Mesendoderm (in vitro differentiated cells): ENCODE results near the gene ATP1A4.
A peak's percentile ranks its signal among the peaks of the same experiment; 100 is the strongest.

Experiments used
- DNase-seq: peaks from one replicate; pipeline ENCODE4 v3.0.0; 2013
- H2AK5ac ChIP-seq: 2 replicates; pipeline ENCODE4 v1.6.1; 2013; ENCODE audit warnings: low read length, inconsistent platforms
- H2BK120ac ChIP-seq: 2 replicates; pipeline ENCODE4 v1.6.1; 2013; ENCODE audit warnings: low read depth, mild to moderate bottlenecking, low read length, moderate library complexity, mixed read lengths
- H2BK15ac ChIP-seq: replicated peaks from 2 replicates; pipeline ENCODE4 v1.6.1; 2013; ENCODE audit warnings: low read depth, mild to moderate bottlenecking, moderate library complexity
- H2BK5ac ChIP-seq: 2 replicates; pipeline ENCODE4 v1.6.1; 2013; ENCODE audit warnings: low read length, inconsistent platforms
- H3K18ac ChIP-seq: 2 replicates; pipeline ENCODE4 v1.6.1; 2013; ENCODE audit warnings: mild to moderate bottlenecking, low read length, mixed read lengths
- H3K23ac ChIP-seq: one replicate; pipeline ENCODE4 v1.6.1; 2013; ENCODE audit warnings: low read length
- H3K27ac ChIP-seq: 2 replicates; pipeline ENCODE4 v1.5.1; 2013; ENCODE audit warnings: low read depth, mild to moderate bottlenecking, inconsistent platforms, low read length, moderate library complexity
- H3K27me3 ChIP-seq: 2 replicates; pipeline ENCODE4 v1.6.1; 2013; ENCODE audit warnings: low read length, control low read depth, mild to moderate bottlenecking, inconsistent platforms; ENCODE audit not compliant: insufficient read depth, poor library complexity
- H3K36me3 ChIP-seq: 2 replicates; pipeline ENCODE4 v1.6.1; 2013; ENCODE audit warnings: low read length, inconsistent platforms; ENCODE audit not compliant: control insufficient read depth, insufficient read depth
- H3K4ac ChIP-seq: one replicate; pipeline ENCODE4 v1.6.1; 2013; ENCODE audit warnings: low read depth, mild to moderate bottlenecking, low read length, moderate library complexity
- H3K4me1 ChIP-seq: 2 replicates; pipeline ENCODE4 v1.6.1; 2013; ENCODE audit warnings: low read depth, low read length, inconsistent platforms; ENCODE audit not compliant: control insufficient read depth
- H3K4me2 ChIP-seq: 2 replicates; pipeline ENCODE4 v1.6.1; 2013; ENCODE audit warnings: low read length
- H3K4me3 ChIP-seq: 2 replicates; pipeline ENCODE4 v1.5.1; 2013; ENCODE audit warnings: mild to moderate bottlenecking, low read length
- H3K56ac ChIP-seq: one replicate; pipeline ENCODE4 v1.6.1; 2013; ENCODE audit warnings: low read length
- H3K79me1 ChIP-seq: 2 replicates; pipeline ENCODE4 v1.6.1; 2013; ENCODE audit warnings: low read length, inconsistent platforms
- H3K79me2 ChIP-seq: 2 replicates; pipeline ENCODE4 v1.6.1; 2013; ENCODE audit warnings: mild to moderate bottlenecking, low read length; ENCODE audit not compliant: control insufficient read depth, insufficient read depth
- H3K9ac ChIP-seq: 2 replicates; pipeline ENCODE4 v1.6.1; 2013; ENCODE audit warnings: low read length, inconsistent platforms
- H4K5ac ChIP-seq: one replicate; pipeline ENCODE4 v1.6.1; 2013; ENCODE audit warnings: low read length
- H4K8ac ChIP-seq: one replicate; pipeline ENCODE4 v1.6.1; 2013; ENCODE audit warnings: low read depth, mild to moderate bottlenecking, control low read depth, low read length, moderate library complexity
- WGBS: extraction: QIAGEN DNeasy Blood & Tissue Kit; methylation state at CpG from one replicate; pipeline ENCODE4 v1.1.7; 2013; ENCODE audit warnings: low lambda C conversion rate, missing lambda C conversion rate; ENCODE audit not compliant: insufficient coverage; ENCODE audit errors: extremely low coverage; 5-methylcytosine and 5-hydroxymethylcytosine counted together

Gene ATP1A4

DNA sequence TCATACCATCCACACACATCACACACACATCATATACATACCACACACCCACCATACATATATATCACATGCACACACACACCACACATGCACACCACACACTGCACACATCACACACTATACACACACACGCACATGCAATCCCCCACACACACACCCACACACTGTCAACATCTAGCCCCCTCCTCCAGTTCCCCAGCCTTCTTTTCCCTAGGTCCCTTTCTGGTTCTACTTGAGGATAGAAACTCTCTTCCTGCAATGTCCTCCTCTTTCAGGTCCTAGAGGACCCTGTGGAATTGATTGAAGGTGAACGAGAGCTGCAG lies 43.3 kb downstream of the ATP1A4 start:
- no peak overlapping the region for H3K4me3 ChIP-seq
- no peak overlapping the region for H4K5ac ChIP-seq
- no peak overlapping the region for H4K8ac ChIP-seq
- DNase-seq = no peak
- H3K56ac ChIP-seq = no peak overlapping the region
- H3K23ac ChIP-seq = no peak overlapping the region
- no peak overlapping the region for H2BK15ac ChIP-seq
- no peaks in the 10 kb centered on the region for H3K36me3 ChIP-seq
- H3K18ac ChIP-seq = no peak overlapping the region
- H3K79me2 ChIP-seq = no peaks in the 10 kb centered on the region
- no peak overlapping the region for H3K4ac ChIP-seq
- no peaks in the 10 kb centered on the region for H3K79me1 ChIP-seq
- no peaks in the 10 kb centered on the region for H3K27me3 ChIP-seq
- H3K4me1 ChIP-seq = peaks cover 33% of the 10 kb centered on the region
- no peak overlapping the region for H2AK5ac ChIP-seq
- no peak overlapping the region for H2BK5ac ChIP-seq
- H3K27ac ChIP-seq = no peak overlapping the region
- H3K9ac ChIP-seq = no peak overlapping the region
- H2BK120ac ChIP-seq = no peak overlapping the region
- no peak overlapping the region for H3K4me2 ChIP-seq
- WGBS = no CpG with 5 or more reads among the region's 2 CpGs

DNA sequence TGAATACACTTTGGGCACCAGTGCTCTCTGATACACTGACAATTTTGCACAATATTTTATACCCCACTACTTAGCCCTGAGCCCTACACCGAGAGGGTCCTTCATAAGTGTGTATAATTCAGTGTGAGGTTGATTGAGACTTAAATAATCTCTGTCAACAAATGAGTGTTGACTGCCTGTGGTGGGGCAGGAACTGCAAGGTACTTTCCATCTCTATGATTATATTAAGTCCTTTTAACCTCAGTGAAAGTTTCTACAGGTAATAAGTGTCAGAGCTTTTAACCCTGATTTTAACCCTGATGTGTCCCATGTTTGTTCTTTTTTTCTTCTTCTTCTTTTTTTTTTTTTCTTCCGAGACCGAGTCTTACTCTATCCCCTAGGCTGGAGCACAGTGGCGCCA lies 44.7 kb downstream of the ATP1A4 start:
- Histone ChIP-seq H3K4me2 (no peak overlapping the region), H3K4me1 (peaks cover 24% of the 10 kb centered on the region), H3K9ac (no peak overlapping the region), H3K27me3 (no peaks in the 10 kb centered on the region), H4K5ac (no peak overlapping the region), H3K56ac (no peak overlapping the region), H2BK15ac (no peak overlapping the region), H4K8ac (no peak overlapping the region), H2AK5ac (no peak overlapping the region), H3K23ac (no peak overlapping the region), H3K27ac (no peak overlapping the region), H3K79me1 (no peaks in the 10 kb centered on the region), H3K36me3 (no peaks in the 10 kb centered on the region), H3K79me2 (no peaks in the 10 kb centered on the region), H2BK120ac (no peak overlapping the region), H2BK5ac (no peak overlapping the region), H3K4ac (no peak overlapping the region), H3K18ac (no peak overlapping the region), H3K4me3 (no peak overlapping the region)
- DNase-seq = no peak
- no CpG with 5 or more reads among the region's 4 CpGs for WGBS

DNA sequence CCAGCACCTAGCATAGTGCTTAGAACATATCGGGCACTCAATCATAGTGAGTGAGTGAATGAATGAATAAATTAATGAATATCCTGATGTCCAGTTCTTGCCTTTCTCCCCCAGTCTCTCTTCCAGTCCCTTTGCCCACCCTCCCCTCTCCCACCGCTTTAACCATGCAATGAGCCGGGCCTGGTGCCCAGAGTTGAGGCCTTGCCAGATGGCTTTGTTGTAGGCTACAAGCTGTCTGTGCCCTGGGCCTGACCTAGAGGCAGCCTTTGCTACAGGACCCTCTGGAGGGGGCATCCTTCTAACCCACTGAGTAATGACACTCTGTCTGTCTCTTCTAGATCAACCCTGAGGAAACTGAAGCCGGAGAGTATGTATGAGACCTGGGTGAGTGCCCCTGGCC lies 45.8 kb downstream of the ATP1A4 start:
- Histone ChIP-seq H3K18ac (no peak overlapping the region), H3K23ac (no peak overlapping the region), H3K79me2 (no peaks in the 10 kb centered on the region), H3K27ac (no peak overlapping the region), H3K4me1 (peaks cover 17% of the 10 kb centered on the region), H3K4me2 (no peak overlapping the region), H3K4me3 (no peak overlapping the region), H2BK15ac (no peak overlapping the region), H2AK5ac (peak overlapping the region; percentile 29), H3K36me3 (no peaks in the 10 kb centered on the region), H3K27me3 (no peaks in the 10 kb centered on the region), H3K9ac (no peak overlapping the region), H4K5ac (no peak overlapping the region), H3K4ac (no peak overlapping the region), H3K79me1 (no peaks in the 10 kb centered on the region), H2BK5ac (no peak overlapping the region), H4K8ac (no peak overlapping the region), H3K56ac (no peak overlapping the region), H2BK120ac (no peak overlapping the region)
- DNase-seq = no peak
- WGBS = no CpG with 5 or more reads among the region's 4 CpGs

DNA sequence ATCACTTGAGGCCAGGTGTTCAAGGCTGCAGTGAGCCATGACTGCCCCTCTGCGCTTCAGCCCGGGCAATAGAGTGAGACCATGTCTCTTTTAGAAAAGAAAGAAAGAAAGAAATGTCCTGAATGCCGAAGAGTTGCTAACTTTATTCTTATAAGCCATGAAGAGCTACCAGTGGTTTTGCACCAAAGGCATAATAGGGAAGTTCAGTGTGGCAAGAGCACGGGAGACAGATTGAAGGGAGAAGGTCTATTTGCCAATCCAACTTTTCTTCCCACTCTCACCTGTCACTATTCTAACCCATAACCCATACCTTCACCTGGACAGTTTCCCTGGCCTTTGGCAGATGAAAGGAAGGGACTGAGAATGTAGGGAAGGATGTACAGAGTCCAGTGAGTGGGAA lies 49.4 kb downstream of the ATP1A4 start:
- H3K79me1 ChIP-seq = peaks cover 3% of the 10 kb centered on the region
- no peak overlapping the region for H2BK5ac ChIP-seq
- H3K4me2 ChIP-seq = no peak overlapping the region
- no peak overlapping the region for H3K23ac ChIP-seq
- H3K4me1 ChIP-seq = peaks cover 8% of the 10 kb centered on the region
- no peak overlapping the region for H4K8ac ChIP-seq
- H2BK120ac ChIP-seq = no peak overlapping the region
- no peak overlapping the region for H4K5ac ChIP-seq
- H3K27ac ChIP-seq = no peak overlapping the region
- H2AK5ac ChIP-seq = no peak overlapping the region
- no peak for DNase-seq
- no peak overlapping the region for H3K4me3 ChIP-seq
- H3K4ac ChIP-seq = no peak overlapping the region
- peaks cover 5% of the 10 kb centered on the region for H3K79me2 ChIP-seq
- H3K27me3 ChIP-seq = no peaks in the 10 kb centered on the region
- H3K36me3 ChIP-seq = no peaks in the 10 kb centered on the region
- no peak overlapping the region for H2BK15ac ChIP-seq
- H3K18ac ChIP-seq = no peak overlapping the region
- no peak overlapping the region for H3K56ac ChIP-seq
- WGBS = no CpG with 5 or more reads among the region's 4 CpGs
- no peak overlapping the region for H3K9ac ChIP-seq

GRCh38 chr1:160204526-160205241 lies 53.3 kb downstream of the ATP1A4 start:
- H4K5ac ChIP-seq = no peak overlapping the region
- H2BK15ac ChIP-seq = no peak overlapping the region
- H3K27me3 ChIP-seq = no peaks in the 10 kb centered on the region
- no peaks in the 10 kb centered on the region for H3K36me3 ChIP-seq
- peak overlapping the region; percentile 86 for H3K18ac ChIP-seq
- peak overlapping the region; percentile 83 for H3K56ac ChIP-seq
- H3K79me2 ChIP-seq = peaks cover 40% of the 10 kb centered on the region
- H3K4me2 ChIP-seq = peak overlapping the region; percentile 43
- H4K8ac ChIP-seq = no peak overlapping the region
- H3K4me1 ChIP-seq = peaks cover 19% of the 10 kb centered on the region
- peaks cover 19% of the 10 kb centered on the region for H3K79me1 ChIP-seq
- no peak overlapping the region for H3K4me3 ChIP-seq
- WGBS = no CpG with 5 or more reads among the region's 7 CpGs
- H2BK120ac ChIP-seq = no peak overlapping the region
- H2AK5ac ChIP-seq = no peak overlapping the region
- H3K9ac ChIP-seq = peak overlapping the region; percentile 52
- DNase-seq = peak; percentile 58
- peak overlapping the region; percentile 62 for H2BK5ac ChIP-seq
- peak overlapping the region; percentile 89 for H3K4ac ChIP-seq
- peak overlapping the region; percentile 51 for H3K27ac ChIP-seq
- H3K23ac ChIP-seq = no peak overlapping the region
